Subcutaneous adipose tissue (tissue), 4 donors: ENCODE data around the gene SLX4. TPM values are rescaled to one million over a fixed set of nuclear protein-coding genes. Genes with fewer than 3 reads are reported as not detected.

Experiments used
- total RNA-seq, 4 donors: library from RNA; depleted of rRNA; stranded (reverse); fragments of >200 nt; gene quantifications; one replicate each; pipeline ENCODE4 v1.1.0, GENCODE V29; 2016
- TF ChIP-seq, protein P1 (sequence below): fragments of 450-650 bp; IDR thresholded peaks from one replicate; pipeline ENCODE4 v1.5.1; 2016; ENCODE audit warnings: low read depth, mild to moderate bottlenecking, control low read depth, antibody characterized with exemption, moderate library complexity

The SLX4 gene
- total RNA-seq, 4 donors from 2014 or later, result 2.4 to 3.8 (median 2.8) TPM

DNA sequence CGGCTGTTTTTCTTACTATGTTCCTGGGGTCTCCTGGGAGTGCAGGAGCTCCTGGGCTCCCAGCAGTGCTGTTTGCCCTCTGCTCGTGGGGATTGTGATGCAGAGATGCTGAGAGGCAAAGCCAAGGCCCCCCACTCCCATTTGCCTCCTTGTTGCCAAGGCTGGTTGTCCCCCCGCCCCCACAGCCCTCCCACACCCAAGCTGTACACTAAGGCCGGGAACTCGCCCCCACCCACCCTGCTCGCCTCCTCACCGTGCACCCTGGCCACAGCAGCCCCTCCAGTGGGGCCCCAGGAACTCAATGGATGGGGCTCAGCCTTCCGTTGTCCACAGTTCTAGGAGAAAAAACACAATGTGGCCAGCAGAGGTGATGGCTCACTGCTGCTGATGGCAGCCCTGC lies 44.4 kb downstream of the SLX4 start:
- TF ChIP-seq, protein P1, sequence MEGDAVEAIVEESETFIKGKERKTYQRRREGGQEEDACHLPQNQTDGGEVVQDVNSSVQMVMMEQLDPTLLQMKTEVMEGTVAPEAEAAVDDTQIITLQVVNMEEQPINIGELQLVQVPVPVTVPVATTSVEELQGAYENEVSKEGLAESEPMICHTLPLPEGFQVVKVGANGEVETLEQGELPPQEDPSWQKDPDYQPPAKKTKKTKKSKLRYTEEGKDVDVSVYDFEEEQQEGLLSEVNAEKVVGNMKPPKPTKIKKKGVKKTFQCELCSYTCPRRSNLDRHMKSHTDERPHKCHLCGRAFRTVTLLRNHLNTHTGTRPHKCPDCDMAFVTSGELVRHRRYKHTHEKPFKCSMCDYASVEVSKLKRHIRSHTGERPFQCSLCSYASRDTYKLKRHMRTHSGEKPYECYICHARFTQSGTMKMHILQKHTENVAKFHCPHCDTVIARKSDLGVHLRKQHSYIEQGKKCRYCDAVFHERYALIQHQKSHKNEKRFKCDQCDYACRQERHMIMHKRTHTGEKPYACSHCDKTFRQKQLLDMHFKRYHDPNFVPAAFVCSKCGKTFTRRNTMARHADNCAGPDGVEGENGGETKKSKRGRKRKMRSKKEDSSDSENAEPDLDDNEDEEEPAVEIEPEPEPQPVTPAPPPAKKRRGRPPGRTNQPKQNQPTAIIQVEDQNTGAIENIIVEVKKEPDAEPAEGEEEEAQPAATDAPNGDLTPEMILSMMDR, result no peak

- TF ChIP-seq, protein P1, result no peak
These were observed 46.6 kb downstream of the SLX4 start for GRCh38 chr16:3564889-3565141.

DNA sequence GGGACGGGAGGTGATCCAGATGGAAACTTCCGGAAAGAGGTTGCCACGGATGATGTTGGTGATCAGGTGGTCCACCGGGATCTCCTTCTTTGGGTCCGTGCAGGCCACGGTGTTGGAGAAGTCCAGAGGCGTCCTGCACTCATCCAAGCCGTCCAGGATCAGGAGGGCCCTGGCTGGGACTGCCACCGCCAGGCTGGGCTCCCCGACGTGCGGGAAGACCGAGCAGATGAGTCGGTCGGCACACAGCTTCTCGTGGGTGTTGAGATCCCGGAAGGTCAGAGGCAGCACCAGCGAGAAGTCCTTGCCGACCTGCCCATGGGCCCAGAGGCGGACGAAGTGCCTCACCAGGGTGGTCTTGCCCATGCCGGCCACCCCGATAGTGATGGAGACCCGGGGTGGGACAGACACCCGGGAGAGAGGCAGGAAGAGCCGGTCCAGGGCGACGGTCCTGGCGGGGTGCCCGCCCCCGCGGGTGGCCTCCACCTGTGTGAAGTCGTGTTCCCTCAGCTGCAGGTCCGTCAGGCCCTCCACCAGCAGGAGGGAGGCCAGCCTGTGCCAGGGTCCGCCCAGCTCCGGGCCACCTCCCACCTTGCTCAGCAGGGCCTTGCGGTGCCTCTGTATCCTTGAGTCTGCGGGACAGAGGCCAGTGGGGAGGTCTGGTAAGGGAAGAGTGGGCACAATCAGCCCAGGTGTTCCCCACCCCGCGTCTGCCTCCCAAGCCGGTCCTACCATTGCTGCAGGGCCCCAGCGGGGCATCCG lies 47.1 kb downstream of the SLX4 start:
- TF ChIP-seq, protein P1, result no peak

DNA sequence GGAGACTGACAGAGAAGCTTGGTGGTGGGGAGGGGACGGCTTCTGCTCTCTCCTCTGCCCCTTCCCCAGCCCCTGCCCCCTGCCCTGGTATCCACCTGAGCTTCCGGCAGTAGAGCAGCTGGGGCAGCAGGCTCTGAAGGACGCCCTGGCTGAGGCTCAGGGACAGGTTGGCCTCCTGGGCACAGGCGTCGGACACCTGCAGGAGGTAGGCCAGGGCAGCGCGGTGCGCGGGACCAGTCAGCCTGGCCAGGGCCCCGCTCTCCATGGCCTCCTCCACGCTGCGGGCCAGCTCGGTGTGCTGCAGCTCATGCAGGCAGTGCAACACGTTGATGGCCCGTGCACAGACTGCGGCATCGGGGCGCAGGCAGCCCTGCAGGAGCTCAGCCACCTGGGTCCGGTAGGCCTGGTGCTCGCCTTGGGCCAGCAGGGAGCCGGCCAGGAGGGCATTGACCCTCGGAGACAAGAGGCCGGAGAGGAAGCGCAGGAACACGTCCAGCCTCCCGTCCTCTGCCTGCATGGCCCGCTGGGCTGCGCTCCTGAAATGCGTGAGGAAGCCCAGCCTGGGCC lies 48.4 kb downstream of the SLX4 start:
- TF ChIP-seq, protein P1, result no peak

GRCh38 chr16:3561626-3562025 lies 49.8 kb downstream of the SLX4 start:
- TF ChIP-seq, protein P1, result no peak

- TF ChIP-seq, protein P1, result no peak
These were observed 57.0 kb downstream of the SLX4 start for GRCh38 chr16:3554351-3554928.

- TF ChIP-seq, protein P1, result no peak
These were observed 58.1 kb downstream of the SLX4 start for GRCh38 chr16:3553138-3553923.
